Neural crest cell (in vitro differentiated cells): ENCODE data around the gene REV1. TPM values are rescaled to one million over a fixed set of nuclear protein-coding genes. Genes with fewer than 3 reads are reported as not detected.
A peak's percentile ranks its signal among the peaks of the same experiment; 100 is the strongest.

Experiments used
- DNase-seq: peaks from one replicate; pipeline ENCODE4 v3.0.0; 2021; ENCODE audit warnings: low read depth, mixed read lengths, low spot score
- H3K27ac Mint-ChIP-seq: one replicate; pipeline ENCODE4 v1.8.0; 2021; ENCODE audit warnings: mild to moderate bottlenecking, mixed read lengths; ENCODE audit not compliant: unreplicated experiment
- H3K27me3 Mint-ChIP-seq: 2 replicates; pipeline ENCODE4 v1.8.0; 2021; ENCODE audit warnings: low read depth, mild to moderate bottlenecking, mixed read lengths
- H3K36me3 Mint-ChIP-seq: 2 replicates; pipeline ENCODE4 v1.8.0; 2021; ENCODE audit warnings: low read depth, mild to moderate bottlenecking, mixed read lengths
- H3K4me1 Mint-ChIP-seq: 2 replicates; pipeline ENCODE4 v1.8.0; 2021; ENCODE audit warnings: mixed read lengths
- H3K4me3 Mint-ChIP-seq: one replicate; pipeline ENCODE4 v1.8.0; 2021; ENCODE audit warnings: mild to moderate bottlenecking, mixed read lengths
- H3K9me3 Mint-ChIP-seq: 2 replicates; pipeline ENCODE4 v1.8.0; 2021; ENCODE audit warnings: mixed read lengths
- CTCF ChIP-seq: fragments of 200-600 bp; sonication (generic); conservative IDR thresholded peaks from 2 replicates; pipeline ENCODE4 v1.5.0; 2021; ENCODE audit warnings: antibody characterized with exemption, mild to moderate bottlenecking
- total RNA-seq: library from RNA; stranded (reverse); gene quantifications from 2 replicates; pipeline ENCODE4 v1.2.1, GENCODE V29; 2021

Gene REV1
- total RNA-seq, 1 donor from 2014 or later = 48.6 TPM

GRCh38 chr2:99410276-99410675, 79.5 kb downstream of the REV1 start:
- Mint-ChIP-seq H3K36me3 (peaks cover 18% of the 10 kb centered on the region), H3K9me3 (no peaks in the 10 kb centered on the region)
- TF ChIP-seq CTCF = no peak

GRCh38 chr2:99406137-99406536, 83.7 kb downstream of the REV1 start:
- Mint-ChIP-seq H3K36me3 (peaks cover 18% of the 10 kb centered on the region), H3K9me3 (no peaks in the 10 kb centered on the region), H3K27me3 (no peaks in the 10 kb centered on the region), H3K27ac (no peak overlapping the region), H3K4me1 (peaks cover 10% of the 10 kb centered on the region), H3K4me3 (no peak overlapping the region)
- no peak for DNase-seq
- TF ChIP-seq CTCF = no peak

More at GRCh38 chr2:99410276-99410675, 79.5 kb downstream of the REV1 start:
- H3K27ac Mint-ChIP-seq = no peak overlapping the region
- H3K4me1 Mint-ChIP-seq = no peaks in the 10 kb centered on the region
- no peaks in the 10 kb centered on the region for H3K27me3 Mint-ChIP-seq
- H3K4me3 Mint-ChIP-seq = no peak overlapping the region
- DNase-seq = no peak

- Mint-ChIP-seq H3K4me1 (peaks cover 10% of the 10 kb centered on the region), H3K4me3 (no peak overlapping the region), H3K27ac (no peak overlapping the region), H3K36me3 (peaks cover 18% of the 10 kb centered on the region), H3K9me3 (no peaks in the 10 kb centered on the region), H3K27me3 (no peaks in the 10 kb centered on the region)
- no peak for TF ChIP-seq CTCF
- DNase-seq = no peak
Measured at GRCh38 chr2:99404797-99405669, 84.8 kb downstream of the REV1 start.

GRCh38 chr2:99404039-99404796, 85.6 kb downstream of the REV1 start:
- DNase-seq = no peak
- peaks cover 10% of the 10 kb centered on the region for H3K4me1 Mint-ChIP-seq
- H3K9me3 Mint-ChIP-seq = no peaks in the 10 kb centered on the region
- no peak overlapping the region for H3K27ac Mint-ChIP-seq
- H3K4me3 Mint-ChIP-seq = no peak overlapping the region
- H3K36me3 Mint-ChIP-seq = peaks cover 18% of the 10 kb centered on the region
- no peaks in the 10 kb centered on the region for H3K27me3 Mint-ChIP-seq
- no peak for TF ChIP-seq CTCF

- H3K27ac Mint-ChIP-seq = peak overlapping the region; percentile 22
- peaks cover 10% of the 10 kb centered on the region for H3K4me1 Mint-ChIP-seq
- peaks cover 18% of the 10 kb centered on the region for H3K36me3 Mint-ChIP-seq
- no peaks in the 10 kb centered on the region for H3K9me3 Mint-ChIP-seq
- DNase-seq = no peak
- H3K27me3 Mint-ChIP-seq = no peaks in the 10 kb centered on the region
- peak overlapping the region; percentile 8 for H3K4me3 Mint-ChIP-seq
- peak; percentile 31 for TF ChIP-seq CTCF
Measured at GRCh38 chr2:99403524-99403923, 86.3 kb downstream of the REV1 start.
